Adrenal gland (tissue), 12 donors: Measurements from ENCODE around the gene GLOD5. TPM values are rescaled to one million over a fixed set of nuclear protein-coding genes. Genes with fewer than 3 reads are reported as not detected.

Experiments used
- DNase-seq, 7 donors: peaks; one replicate each; pipeline ENCODE4 v3.0.0-alpha.2; 2019 to 2020
- H3K27ac ChIP-seq, 5 donors: fragments of 200-600 bp; sonication (generic) in 4 of 5; 1 replicate in 3 of 5; 2 replicates in 2 of 5; pipeline versions ENCODE4 v1.5.1 to v1.8.0; 2016 to 2020; ENCODE audit warnings: mild to moderate bottlenecking in 1 of 5
- H3K27me3 ChIP-seq: fragments of 200-600 bp; 2 replicates; pipeline ENCODE4 v1.8.0; 2021
- H3K36me3 ChIP-seq, 2 donors: fragments of 200-600 bp; replicated peaks in 1 of 2; 1 replicate in 1 of 2; 2 replicates in 1 of 2; pipeline versions ENCODE4 v1.5.1 to v1.8.0; 2018 to 2022
- H3K4me1 ChIP-seq, 2 donors: fragments of 200-600 bp; replicated peaks in 1 of 2; 1 replicate in 1 of 2; 2 replicates in 1 of 2; pipeline versions ENCODE4 v1.5.1 to v1.8.0; 2018 to 2021
- H3K4me3 ChIP-seq, 4 donors: fragments of 200-600 bp; sonication (generic) in 3 of 4; one replicate each; pipeline ENCODE4 v1.5.1; 2016 to 2018
- H3K9me3 ChIP-seq, 3 donors: fragments of 200-600 bp; sonication (generic) in 1 of 3; replicated peaks in 1 of 3; 1 replicate in 2 of 3; 2 replicates in 1 of 3; pipeline versions ENCODE4 v1.5.1 to v1.8.0; 2016 to 2021
- POLR2A ChIP-seq, 2 donors: fragments of 450-650 bp; IDR thresholded peaks; one replicate each; pipeline ENCODE4 v1.6.1; 2017; ENCODE audit warnings: antibody characterized with exemption in 2 of 2, mild to moderate bottlenecking in 2 of 2, moderate library complexity in 1 of 2
- WGBS, 4 donors: extraction: QIAGEN DNeasy Blood & Tissue Kit in 2 of 4; methylation state at CpG; one replicate each; pipeline versions ENCODE4 v1.1.5 to v1.1.7; 2013 to 2017; 5-methylcytosine and 5-hydroxymethylcytosine counted together
- intact Hi-C, 2 donors: fragments of 100-400 bp; cut with DNase I; formaldehyde crosslinking; loops; one replicate each; pipeline versions ENCODE4 v1.14.1 to v1.15.0; 2022 to 2023
- polyA plus RNA-seq, 3 donors: library from polyadenylated mRNA; stranded (reverse); fragments of 200-250 nt in 2 of 3; fragments of 350-450 nt in 1 of 3; fragmentation: Illumina TruSeq in 1 of 3; extraction: RNeasy Lipid Tissue Mini Kit (QIAGEN cat#74804) in 1 of 3; gene quantifications; one replicate each; pipeline ENCODE4 v1.2.3, GENCODE V29; 2013 to 2014
- total RNA-seq, 9 donors: library from RNA; depleted of rRNA in 4 of 9; stranded (reverse); fragments of >200 nt in 4 of 9; fragments of 120-200 nt in 1 of 9; fragmentation: NEBNext Ultra II Directional in 1 of 9; extraction: Animal tissue kit (Norgen Biotek cat#: 25700) in 1 of 9; gene quantifications; one replicate each; pipeline versions ENCODE4 v1.1.0 to v1.2.4, GENCODE V29; 2013 to 2023
- TF ChIP-seq, protein P1 (sequence below), 6 experiments: fragments of 450-650 bp in 4 of 6; fragments of 200-600 bp in 2 of 6; sonication (generic) in 1 of 6; IDR thresholded peaks; 1 replicate in 5 of 6; 2 replicates in 1 of 6; pipeline versions ENCODE4 v1.5.1 to v1.8.0; 2016 to 2021; ENCODE audit warnings: antibody characterized with exemption in 6 of 6, mild to moderate bottlenecking in 2 of 6, moderate library complexity in 1 of 6
- donor health status: healthy with polysubstance abuse.
- donor health status: Bipolar disorder and iron deficiency.
- donor health status: DM: yes; HTN: yes; CAD: no.
- donor health status: DM: no; HTN: no; CAD: no.
- donor health status: DM: no; HTN: no; CAD: no.
- donor health status: DM: yes; HTN: yes; CAD: no.

Gene GLOD5
- total and polyA plus RNA-seq, 12 donors = 0.94 TPM; not detected in 11

DNA sequence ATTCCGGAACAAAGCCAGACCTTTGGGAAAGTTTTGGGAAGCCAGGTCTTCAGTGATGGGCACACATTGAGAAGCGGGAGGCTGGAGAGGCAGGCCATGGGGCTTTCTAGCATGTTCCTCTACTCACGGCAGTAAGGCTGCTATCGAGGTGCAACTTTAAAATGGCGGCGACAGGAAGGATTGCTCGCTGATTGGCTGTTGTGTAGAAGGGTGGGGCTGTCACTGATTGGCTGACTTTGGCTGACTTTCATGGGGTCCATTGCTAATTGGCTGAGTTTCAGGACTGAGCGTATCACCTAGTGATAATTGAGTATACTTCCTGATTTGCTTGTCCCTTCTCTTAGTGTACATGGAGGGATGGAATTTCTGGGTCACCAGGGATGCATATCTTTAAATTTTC, 19.7 kb upstream of the GLOD5 start:
- no peaks in the 10 kb centered on the region for H3K36me3 ChIP-seq
- intact Hi-C loops = no loop called here
- H3K9me3 ChIP-seq = no peaks in the 10 kb centered on the region
- DNase-seq = no peak
- H3K27ac ChIP-seq = no peak overlapping the region
- no peak overlapping the region for H3K4me3 ChIP-seq
- H3K27me3 ChIP-seq = no peaks in the 10 kb centered on the region
- no peak for TF ChIP-seq POLR2A (IDR thresholded peaks at IDR 0.05)
- TF ChIP-seq, protein P1, sequence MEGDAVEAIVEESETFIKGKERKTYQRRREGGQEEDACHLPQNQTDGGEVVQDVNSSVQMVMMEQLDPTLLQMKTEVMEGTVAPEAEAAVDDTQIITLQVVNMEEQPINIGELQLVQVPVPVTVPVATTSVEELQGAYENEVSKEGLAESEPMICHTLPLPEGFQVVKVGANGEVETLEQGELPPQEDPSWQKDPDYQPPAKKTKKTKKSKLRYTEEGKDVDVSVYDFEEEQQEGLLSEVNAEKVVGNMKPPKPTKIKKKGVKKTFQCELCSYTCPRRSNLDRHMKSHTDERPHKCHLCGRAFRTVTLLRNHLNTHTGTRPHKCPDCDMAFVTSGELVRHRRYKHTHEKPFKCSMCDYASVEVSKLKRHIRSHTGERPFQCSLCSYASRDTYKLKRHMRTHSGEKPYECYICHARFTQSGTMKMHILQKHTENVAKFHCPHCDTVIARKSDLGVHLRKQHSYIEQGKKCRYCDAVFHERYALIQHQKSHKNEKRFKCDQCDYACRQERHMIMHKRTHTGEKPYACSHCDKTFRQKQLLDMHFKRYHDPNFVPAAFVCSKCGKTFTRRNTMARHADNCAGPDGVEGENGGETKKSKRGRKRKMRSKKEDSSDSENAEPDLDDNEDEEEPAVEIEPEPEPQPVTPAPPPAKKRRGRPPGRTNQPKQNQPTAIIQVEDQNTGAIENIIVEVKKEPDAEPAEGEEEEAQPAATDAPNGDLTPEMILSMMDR (IDR thresholded peaks at IDR 0.05) = no peak
- H3K4me1 ChIP-seq = peaks cover 0 to under 1% of the 10 kb centered on the region in 2 donors
- 91 to 95% (median 92%) methylated on average over 4 to 8 of the region's 8 CpGs for WGBS, 4 donors

DNA sequence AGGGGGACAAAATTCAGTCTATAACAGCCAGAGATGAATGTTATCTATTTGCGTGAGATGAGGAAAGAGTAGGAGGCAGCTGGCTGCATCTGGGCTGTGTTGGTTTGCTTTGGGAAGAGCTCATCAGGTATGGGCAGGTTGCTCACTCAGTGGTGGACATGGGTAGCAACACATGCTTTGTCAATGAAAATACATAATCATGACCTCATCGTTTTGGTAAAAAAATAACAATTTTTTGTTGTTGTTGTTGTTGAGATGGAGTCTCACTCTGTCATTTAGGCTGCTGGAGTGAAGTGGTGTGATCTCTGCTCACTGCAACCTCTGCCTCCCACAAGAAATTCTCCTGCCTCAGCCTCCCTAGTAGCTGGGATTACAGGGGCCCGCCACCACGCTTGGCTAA, 16.3 kb upstream of the GLOD5 start:
- intact Hi-C loops = no loop called here
- DNase-seq = no peak
- no peaks in the 10 kb centered on the region for H3K27me3 ChIP-seq
- no peak overlapping the region for H3K27ac ChIP-seq
- no peak for TF ChIP-seq POLR2A (IDR thresholded peaks at IDR 0.05)
- TF ChIP-seq, protein P1 (IDR thresholded peaks at IDR 0.05) = no peak
- H3K9me3 ChIP-seq = no peaks in the 10 kb centered on the region
- H3K4me3 ChIP-seq = no peak overlapping the region
- WGBS, 4 donors = 79 to 88% (median 83%) methylated on average over 4 of the region's 4 CpGs
- no peaks in the 10 kb centered on the region for H3K36me3 ChIP-seq
- H3K4me1 ChIP-seq = no peaks in the 10 kb centered on the region

GRCh38 chrX:48747415-48748016, 14.0 kb upstream of the GLOD5 start:
- no peaks in the 10 kb centered on the region for H3K27me3 ChIP-seq
- WGBS, 4 donors = 57 to 73% (median 69%) methylated on average over 6 to 8 of the region's 8 CpGs
- TF ChIP-seq, protein P1 (IDR thresholded peaks at IDR 0.05) = no peak
- TF ChIP-seq POLR2A (IDR thresholded peaks at IDR 0.05) = no peak
- no peak overlapping the region for H3K4me3 ChIP-seq
- no peaks in the 10 kb centered on the region for H3K36me3 ChIP-seq
- no peaks in the 10 kb centered on the region for H3K9me3 ChIP-seq
- intact Hi-C loops = no loop called here
- H3K4me1 ChIP-seq = no peaks in the 10 kb centered on the region
- no peak overlapping the region for H3K27ac ChIP-seq
- DNase-seq = no peak

GRCh38 chrX:48749182-48749581, 12.4 kb upstream of the GLOD5 start:
- TF ChIP-seq, protein P1 (IDR thresholded peaks at IDR 0.05) = no peak
- TF ChIP-seq POLR2A (IDR thresholded peaks at IDR 0.05) = no peak
- Histone ChIP-seq H3K27me3 (peaks cover 3% of the 10 kb centered on the region), H3K4me1 (no peaks in the 10 kb centered on the region), H3K27ac (no peak overlapping the region), H3K9me3 (no peaks in the 10 kb centered on the region), H3K4me3 (no peak overlapping the region), H3K36me3 (no peaks in the 10 kb centered on the region)
- DNase-seq = no peak
- intact Hi-C loops = no loop called here
- 70 to 84% (median 78%) methylated on average over 4 to 5 of the region's 5 CpGs for WGBS, 4 donors
